GM21447 (cell line): Measurements from ENCODE around the gene MTA1.

Experiments used
- ATAC-seq: cut with Tn5 transposase; IDR thresholded peaks from one replicate; pipeline ENCODE4 v1.9.1; 2021; ENCODE audit not compliant: unreplicated experiment

MTA1 gene

DNA sequence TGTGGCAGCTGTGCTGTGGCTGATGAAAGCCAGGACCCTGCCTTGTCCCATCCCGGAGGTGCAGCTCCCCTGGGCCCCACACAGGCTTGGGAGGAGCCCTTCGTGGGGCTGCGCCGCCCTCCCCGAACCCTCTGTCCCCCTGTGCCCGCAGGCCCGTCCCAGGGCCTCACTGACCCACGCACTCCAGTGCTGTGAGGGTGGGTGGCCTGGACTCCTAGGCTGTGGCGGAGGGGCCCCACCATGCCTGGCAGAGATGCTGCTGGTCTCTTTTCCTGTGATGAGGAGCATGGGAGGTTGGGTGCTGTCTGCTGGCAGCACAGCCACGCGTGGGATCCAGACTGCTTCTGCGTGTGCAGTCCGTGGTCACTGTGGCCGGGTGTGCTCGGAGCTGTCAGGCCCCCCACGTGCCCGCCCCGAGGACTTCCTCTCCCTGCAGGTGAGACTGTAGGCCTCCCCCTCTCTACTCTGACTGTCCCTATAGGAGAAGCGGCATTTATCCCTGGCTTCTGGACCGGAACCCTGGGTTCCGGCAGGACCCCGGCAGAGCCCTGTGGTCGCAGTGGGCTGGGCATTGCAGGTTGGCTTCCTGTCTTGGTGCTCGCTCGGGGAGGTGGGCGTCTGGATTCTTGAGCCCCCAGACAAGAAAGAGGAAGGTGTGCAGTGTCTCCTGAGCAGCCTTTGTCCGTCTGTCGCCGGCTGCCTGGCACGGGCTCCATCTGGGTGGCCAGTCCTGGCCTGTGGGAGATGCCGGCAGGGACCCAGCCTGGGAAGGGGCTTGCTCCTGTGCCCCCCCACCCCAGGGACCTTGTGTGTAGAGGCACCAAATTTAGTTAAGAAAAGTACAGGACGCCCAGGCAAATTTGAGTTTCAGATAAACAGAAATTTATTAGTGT lies 2.3 kb downstream of the MTA1 start:
- no peak for ATAC-seq

DNA sequence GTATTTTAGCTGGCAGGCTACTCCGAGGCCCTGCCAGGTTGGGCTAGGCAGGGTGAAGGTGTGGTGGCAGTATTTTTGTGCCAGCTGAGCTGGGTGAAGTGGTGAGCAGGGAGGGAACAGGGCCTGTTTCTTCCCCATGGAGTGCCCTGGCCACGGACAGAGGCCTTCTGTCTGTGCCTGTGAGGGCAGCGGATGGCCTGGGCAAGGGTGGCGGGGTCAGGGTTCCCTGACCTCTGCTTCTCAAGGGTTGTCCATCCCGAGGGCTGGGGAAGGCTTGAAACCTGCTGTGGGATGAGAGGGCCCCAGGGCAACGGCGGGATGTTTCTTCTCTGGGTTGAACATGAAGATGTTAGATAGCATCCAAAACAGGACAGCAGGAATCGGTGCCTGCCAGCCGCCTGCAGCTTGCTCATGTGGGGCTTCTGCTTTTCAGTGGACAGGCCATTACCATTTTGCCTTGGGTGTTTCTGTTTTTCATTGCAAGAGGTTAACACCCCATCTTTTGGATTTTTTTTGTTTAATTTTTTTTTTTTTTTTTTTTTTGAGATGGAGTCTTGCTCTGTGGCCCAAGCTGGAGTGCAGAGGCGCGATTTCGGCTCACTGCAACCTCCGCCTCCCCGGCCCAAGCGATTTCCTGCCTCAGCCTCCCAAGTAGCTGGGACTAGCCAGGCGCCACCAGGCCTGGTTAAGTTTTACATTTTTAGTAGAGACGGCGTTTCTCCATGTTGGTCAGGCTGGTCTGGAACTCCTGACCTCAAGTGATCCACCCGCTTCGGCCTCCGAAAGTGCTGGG lies 3.3 kb downstream of the MTA1 start:
- ATAC-seq: no peak

DNA sequence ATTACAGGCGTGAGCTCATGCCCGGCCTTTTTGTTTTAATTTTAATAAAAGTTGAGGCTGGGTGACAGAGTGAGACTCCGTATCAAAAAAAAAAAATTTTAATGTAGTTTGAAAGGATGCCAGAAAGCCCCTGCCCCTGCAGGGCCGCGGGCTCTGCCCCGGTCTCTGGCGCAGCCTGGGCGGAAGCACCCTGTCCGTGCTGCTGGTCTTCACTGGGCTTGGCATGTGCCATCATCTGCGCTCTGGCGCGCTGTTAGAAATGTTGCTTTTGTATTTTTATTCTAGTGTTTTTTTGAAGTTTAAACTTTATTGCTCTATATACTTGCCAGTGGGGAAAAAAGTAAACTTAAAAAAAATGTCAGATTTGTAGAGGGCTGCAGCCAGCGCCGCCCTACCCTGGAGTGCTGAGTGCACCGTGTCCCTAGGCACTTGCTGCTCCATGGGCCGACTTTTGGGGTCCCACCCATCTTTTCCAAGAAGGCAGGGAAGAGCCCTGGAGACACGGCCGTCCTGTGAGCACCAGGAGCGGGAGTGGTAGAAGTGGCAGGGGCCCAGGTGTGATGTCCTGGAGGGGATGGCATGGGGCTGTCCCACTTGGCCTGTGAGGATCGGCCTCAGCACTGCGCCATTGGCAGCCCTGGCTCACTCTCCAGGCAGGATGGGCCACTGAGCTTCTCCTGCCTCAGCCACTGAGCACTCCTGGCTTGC lies 4.0 kb downstream of the MTA1 start:
- no peak for ATAC-seq

DNA sequence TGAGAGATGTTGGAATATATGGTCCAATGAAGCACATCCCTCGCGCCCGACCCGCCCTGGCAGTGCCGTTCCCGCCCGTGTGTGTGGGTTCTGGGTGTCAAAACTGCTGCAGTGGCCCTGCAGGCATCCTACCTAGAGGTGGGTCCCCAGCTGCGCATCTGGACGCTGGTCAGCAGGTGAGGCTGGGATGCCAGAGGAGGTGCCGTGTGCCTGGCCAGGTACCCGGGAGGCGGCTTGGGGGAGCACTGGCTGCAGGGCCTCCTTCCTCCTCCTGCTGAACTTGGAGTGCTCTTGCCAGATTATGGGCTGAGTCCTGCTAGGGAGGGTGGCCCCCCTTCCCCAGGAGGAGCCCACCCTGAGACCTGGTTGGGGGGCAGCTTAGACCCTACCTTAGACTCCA lies 5.2 kb downstream of the MTA1 start:
- ATAC-seq: no peak

GRCh38 chr14:105425823-105426247 lies 6.2 kb downstream of the MTA1 start:
- ATAC-seq: no peak

GRCh38 chr14:105426416-105427130 lies 6.9 kb downstream of the MTA1 start:
- ATAC-seq: no peak

- no peak for ATAC-seq
Measured at GRCh38 chr14:105427412-105427811, 7.8 kb downstream of the MTA1 start.

DNA sequence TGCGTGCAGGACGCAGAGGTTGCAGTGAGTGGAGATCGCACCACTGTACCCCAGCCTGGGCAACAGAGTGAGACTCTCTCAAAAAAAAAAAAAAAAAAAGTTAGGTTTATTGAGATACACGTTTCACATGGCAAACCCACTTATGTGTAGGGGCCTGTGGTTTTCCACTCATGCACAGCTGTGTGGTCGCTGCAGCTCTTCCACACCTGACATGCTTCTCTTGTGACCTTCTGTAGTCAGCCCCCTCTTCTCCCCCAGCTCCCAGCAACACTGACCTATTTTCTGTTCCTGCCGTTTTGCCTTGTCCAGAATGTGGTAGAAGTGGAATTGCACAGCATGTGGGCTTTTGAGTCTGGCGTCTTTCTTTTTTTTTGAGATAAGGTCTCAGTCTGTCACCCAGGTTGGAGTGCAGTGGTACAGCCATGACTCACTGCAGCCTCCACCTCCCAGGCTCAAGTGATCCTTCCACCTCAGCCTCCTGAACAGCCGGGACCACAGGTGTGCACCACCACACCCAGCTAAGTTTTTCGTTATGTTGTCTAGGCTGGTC lies 8.4 kb downstream of the MTA1 start:
- ATAC-seq: no peak

DNA sequence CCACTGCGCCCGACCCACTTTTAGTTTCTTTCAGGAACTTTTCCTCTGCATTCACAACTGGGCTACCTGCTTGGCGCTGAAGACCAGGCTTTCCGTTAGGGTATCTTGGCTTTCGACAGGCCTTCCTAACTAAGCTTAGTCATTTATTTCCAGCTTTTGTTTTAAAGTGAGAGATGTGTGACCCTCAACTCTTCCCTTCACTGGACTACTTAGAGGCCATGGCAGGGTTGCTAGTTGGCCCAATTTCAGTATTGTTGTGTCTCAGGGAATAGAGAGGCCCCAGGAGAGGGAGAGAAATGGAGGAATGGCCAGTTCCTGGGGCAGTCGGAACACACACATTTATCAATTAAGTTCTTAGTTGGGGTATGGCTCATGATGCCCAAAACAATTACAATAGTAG lies 10.4 kb downstream of the MTA1 start:
- no peak for ATAC-seq

DNA sequence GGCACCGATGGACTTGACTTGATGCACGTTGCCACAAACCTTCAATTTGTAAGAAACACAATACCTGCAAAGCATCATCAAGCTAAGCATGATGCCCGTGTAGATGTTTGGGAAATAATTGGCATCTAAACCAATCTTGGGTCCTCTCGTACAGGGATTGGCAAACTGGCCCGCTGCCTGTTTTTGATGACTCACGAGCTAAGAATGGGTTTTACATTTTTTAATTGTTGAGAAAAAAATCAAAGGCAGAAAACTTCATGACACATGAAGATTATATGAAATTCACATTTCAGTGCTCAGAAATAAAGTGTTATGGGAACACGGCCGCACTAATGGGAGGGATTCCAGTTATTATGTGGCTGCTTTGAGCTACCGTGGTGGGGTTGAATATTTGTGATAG lies 10.9 kb downstream of the MTA1 start:
- no peak for ATAC-seq

DNA sequence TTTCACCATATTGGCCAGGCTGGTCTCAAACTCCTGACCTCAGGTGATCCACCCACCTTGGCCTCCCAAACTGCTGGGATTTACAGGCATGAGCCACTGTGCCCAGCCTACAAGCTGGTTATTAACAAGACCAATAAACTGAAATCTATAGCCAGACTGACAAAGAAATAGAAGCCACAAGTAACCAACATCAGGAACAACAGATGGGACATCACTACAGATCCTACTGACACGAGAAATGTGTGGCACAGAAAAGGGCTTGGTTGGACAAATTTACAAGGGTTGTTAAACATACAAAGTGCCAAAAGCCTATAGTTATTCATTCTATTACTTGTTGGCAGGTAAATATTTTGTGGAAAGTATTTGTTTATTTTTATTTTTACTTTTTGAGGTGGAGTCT lies 11.6 kb downstream of the MTA1 start:
- no peak for ATAC-seq

GRCh38 chr14:105432657-105433056 lies 13.0 kb downstream of the MTA1 start:
- no peak for ATAC-seq

DNA sequence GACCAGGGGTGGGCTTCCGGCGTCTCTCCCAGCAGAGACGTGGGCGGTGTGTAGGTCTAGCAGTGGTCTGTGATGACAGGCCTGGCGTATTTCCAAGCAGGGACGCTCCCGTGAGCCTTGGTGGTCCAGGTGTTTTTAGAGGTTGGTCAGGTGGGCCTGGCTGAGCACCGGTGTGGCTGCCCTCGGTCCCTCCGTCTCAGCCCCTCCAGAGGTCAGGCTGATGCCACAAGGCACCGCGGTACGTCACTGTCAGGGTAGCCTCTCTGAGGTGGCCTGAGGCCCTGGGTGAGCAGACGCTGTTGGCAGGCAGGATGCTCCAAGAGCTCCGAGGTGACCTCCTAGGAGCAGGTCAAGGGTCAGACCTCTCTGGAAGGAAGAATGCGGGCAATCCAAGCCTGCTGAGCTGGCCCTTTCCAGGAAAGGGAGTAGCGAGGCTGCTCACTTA lies 13.6 kb downstream of the MTA1 start:
- ATAC-seq: no peak

GRCh38 chr14:105436402-105436801 lies 16.8 kb downstream of the MTA1 start:
- ATAC-seq: no peak

DNA sequence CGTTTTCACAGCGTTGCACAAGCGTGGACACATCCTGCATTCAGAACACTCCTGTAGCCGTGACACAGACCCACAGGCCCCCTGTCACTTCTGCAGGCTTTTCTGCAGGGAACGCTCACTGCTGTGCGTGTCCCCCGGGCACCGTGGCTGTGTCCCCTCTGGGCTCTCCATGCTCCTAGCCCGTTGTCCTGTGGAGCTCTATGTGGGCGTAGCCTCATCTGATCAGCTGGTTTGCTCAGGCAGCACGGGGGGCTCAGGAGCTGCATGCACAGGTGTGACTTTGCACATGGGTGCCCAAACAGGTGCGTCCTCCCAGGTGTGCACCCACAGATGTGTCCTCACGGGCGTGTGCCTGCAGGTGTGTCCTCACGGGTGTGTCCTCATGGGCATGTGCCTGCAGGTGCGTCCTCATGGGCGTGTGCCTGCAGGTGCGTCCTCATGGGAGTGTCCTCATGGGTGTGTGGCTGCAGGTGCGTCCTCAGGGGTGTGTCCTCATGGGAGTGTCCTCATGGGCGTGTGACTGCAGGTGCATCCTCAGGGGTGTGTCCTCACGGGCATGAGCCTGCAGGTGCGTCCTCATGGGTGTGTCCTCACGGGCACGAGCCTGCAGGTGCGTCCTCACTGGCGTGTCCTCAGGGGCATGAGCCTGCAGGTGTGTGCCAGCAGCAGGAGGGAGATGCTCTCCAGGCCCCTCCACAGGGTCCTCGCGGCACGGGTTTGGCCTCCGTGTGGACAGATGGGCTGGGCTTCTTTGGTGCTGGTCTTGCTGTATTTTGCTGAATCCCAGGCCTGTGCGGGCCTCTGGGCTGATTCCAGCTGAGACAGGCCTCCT lies 17.5 kb downstream of the MTA1 start:
- ATAC-seq: no peak

DNA sequence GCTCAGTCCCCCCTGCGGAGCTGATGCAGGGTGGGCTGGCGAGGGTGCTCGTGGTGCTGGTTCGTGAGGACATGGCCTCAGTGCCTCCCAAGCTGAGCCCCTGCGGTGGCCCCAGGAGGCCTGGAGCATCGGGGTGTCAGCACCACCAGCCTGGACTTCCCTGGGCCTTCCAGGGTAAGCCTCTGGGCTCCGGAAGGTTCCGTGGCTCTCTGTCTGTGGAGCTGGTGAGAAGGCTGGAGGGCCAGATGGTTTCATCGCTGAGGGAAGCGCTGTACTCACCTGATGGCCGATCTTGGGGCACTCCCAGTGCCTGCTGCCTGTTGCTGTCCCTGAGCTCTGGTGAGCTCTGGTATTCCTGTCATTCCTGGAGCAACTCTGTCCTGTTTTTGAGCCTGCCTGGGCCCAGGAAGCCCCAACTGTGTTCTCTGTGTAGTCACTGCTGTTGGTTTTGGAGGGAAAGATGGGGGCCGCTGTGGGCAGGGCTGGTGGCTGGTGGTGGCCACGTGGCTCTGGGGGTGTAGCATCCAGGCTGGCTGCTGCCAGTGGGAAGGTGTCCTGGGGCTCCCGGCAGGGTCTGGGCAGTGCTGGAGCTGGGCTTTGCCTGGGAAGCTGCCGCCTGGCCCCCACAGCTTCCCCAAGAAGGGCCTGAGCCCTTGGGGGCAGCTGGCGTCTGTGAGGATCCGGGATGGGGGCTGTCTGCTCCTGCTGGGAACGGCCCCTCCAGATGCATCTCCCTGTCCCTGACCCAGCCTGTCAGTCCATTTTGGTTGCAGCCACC lies 18.3 kb downstream of the MTA1 start:
- ATAC-seq: no peak

GRCh38 chr14:105439179-105439578 lies 19.6 kb downstream of the MTA1 start:
- no peak for ATAC-seq

GRCh38 chr14:105439710-105440553 lies 20.3 kb downstream of the MTA1 start:
- no peak for ATAC-seq
